Measurements from ENCODE around the gene ANTXR1.

ANTXR1 gene

GRCh38 chr2:69013840-69014821 is 1.2 kb downstream of the ANTXR1 start:
- DNase-seq (ENCODE audit: insufficient read length, low spot score), result no peak
- FAIRE-seq, result no peak
- TF ChIP-seq POLR2A (IDR thresholded peaks at IDR 0.05; ENCODE audit: low read depth, low read length) (no peak), POU2F2 (IDR thresholded peaks at IDR 0.05; ENCODE audit: low read depth, low read length) (no peak), SPI1 (IDR thresholded peaks at IDR 0.05; ENCODE audit: low read depth, low read length) (no peak), PAX5 (IDR thresholded peaks at IDR 0.05; ENCODE audit: insufficient read depth, low read length, severe bottlenecking) (no peak), POLR2AphosphoS5 (IDR thresholded peaks at IDR 0.05; ENCODE audit: low read depth, low read length) (no peak), TAF1 (IDR thresholded peaks at IDR 0.05; ENCODE audit: low read depth, low read length) (no peak)

- FAIRE-seq (no peak), DNase-seq (ENCODE audit: insufficient read length, low spot score) (no peak)
- TF ChIP-seq POU2F2 (IDR thresholded peaks at IDR 0.05; ENCODE audit: low read depth, low read length), result no peak
- no peak for TF ChIP-seq SPI1 (IDR thresholded peaks at IDR 0.05; ENCODE audit: low read depth, low read length)
- no peak for TF ChIP-seq POLR2AphosphoS5 (IDR thresholded peaks at IDR 0.05; ENCODE audit: low read depth, low read length)
- no peak for TF ChIP-seq TAF1 (IDR thresholded peaks at IDR 0.05; ENCODE audit: low read depth, low read length)
- TF ChIP-seq POLR2A (IDR thresholded peaks at IDR 0.05; ENCODE audit: low read depth, low read length), result no peak
- no peak for TF ChIP-seq PAX5 (IDR thresholded peaks at IDR 0.05; ENCODE audit: insufficient read depth, low read length, severe bottlenecking)
Measured at GRCh38 chr2:69017080-69017479, 4.1 kb downstream of the ANTXR1 start.

GRCh38 chr2:69017835-69018234 is 4.9 kb downstream of the ANTXR1 start:
- no peak for TF ChIP-seq POU2F2 (IDR thresholded peaks at IDR 0.05; ENCODE audit: low read depth, low read length)
- no peak for TF ChIP-seq POLR2A (IDR thresholded peaks at IDR 0.05; ENCODE audit: low read depth, low read length)
- TF ChIP-seq TAF1 (IDR thresholded peaks at IDR 0.05; ENCODE audit: low read depth, low read length), result no peak
- no peak for TF ChIP-seq POLR2AphosphoS5 (IDR thresholded peaks at IDR 0.05; ENCODE audit: low read depth, low read length)
- TF ChIP-seq PAX5 (IDR thresholded peaks at IDR 0.05; ENCODE audit: insufficient read depth, low read length, severe bottlenecking), result no peak
- TF ChIP-seq SPI1 (IDR thresholded peaks at IDR 0.05; ENCODE audit: low read depth, low read length), result no peak
- DNase-seq (ENCODE audit: insufficient read length, low spot score) (no peak), FAIRE-seq (no peak)

GRCh38 chr2:69018678-69019095 is 5.7 kb downstream of the ANTXR1 start:
- TF ChIP-seq PAX5 (IDR thresholded peaks at IDR 0.05; ENCODE audit: insufficient read depth, low read length, severe bottlenecking), result no peak
- FAIRE-seq (no peak), DNase-seq (ENCODE audit: insufficient read length, low spot score) (no peak)

- no peak for TF ChIP-seq PAX5 (IDR thresholded peaks at IDR 0.05; ENCODE audit: insufficient read depth, low read length, severe bottlenecking)
- TF ChIP-seq POLR2A (IDR thresholded peaks at IDR 0.05; ENCODE audit: low read depth, low read length), result no peak
- no peak for TF ChIP-seq TAF1 (IDR thresholded peaks at IDR 0.05; ENCODE audit: low read depth, low read length)
- no peak for TF ChIP-seq SPI1 (IDR thresholded peaks at IDR 0.05; ENCODE audit: low read depth, low read length)
- TF ChIP-seq POU2F2 (IDR thresholded peaks at IDR 0.05; ENCODE audit: low read depth, low read length), result no peak
- TF ChIP-seq POLR2AphosphoS5 (IDR thresholded peaks at IDR 0.05; ENCODE audit: low read depth, low read length), result no peak
- FAIRE-seq (no peak), DNase-seq (ENCODE audit: insufficient read length, low spot score) (no peak)
Measured at GRCh38 chr2:69020496-69021426, 7.8 kb downstream of the ANTXR1 start.

GRCh38 chr2:69021727-69022126 is 8.7 kb downstream of the ANTXR1 start:
- FAIRE-seq (no peak), DNase-seq (ENCODE audit: insufficient read length, low spot score) (no peak)
- TF ChIP-seq POU2F2 (IDR thresholded peaks at IDR 0.05; ENCODE audit: low read depth, low read length) (no peak), TAF1 (IDR thresholded peaks at IDR 0.05; ENCODE audit: low read depth, low read length) (no peak), SPI1 (IDR thresholded peaks at IDR 0.05; ENCODE audit: low read depth, low read length) (no peak), POLR2AphosphoS5 (IDR thresholded peaks at IDR 0.05; ENCODE audit: low read depth, low read length) (no peak), POLR2A (IDR thresholded peaks at IDR 0.05; ENCODE audit: low read depth, low read length) (no peak), PAX5 (IDR thresholded peaks at IDR 0.05; ENCODE audit: insufficient read depth, low read length, severe bottlenecking) (no peak)

GRCh38 chr2:69022548-69022947 is 9.6 kb downstream of the ANTXR1 start:
- DNase-seq (ENCODE audit: insufficient read length, low spot score) (no peak), FAIRE-seq (no peak)
- TF ChIP-seq POLR2A (IDR thresholded peaks at IDR 0.05; ENCODE audit: low read depth, low read length) (no peak), POU2F2 (IDR thresholded peaks at IDR 0.05; ENCODE audit: low read depth, low read length) (no peak), TAF1 (IDR thresholded peaks at IDR 0.05; ENCODE audit: low read depth, low read length) (no peak), POLR2AphosphoS5 (IDR thresholded peaks at IDR 0.05; ENCODE audit: low read depth, low read length) (no peak), PAX5 (IDR thresholded peaks at IDR 0.05; ENCODE audit: insufficient read depth, low read length, severe bottlenecking) (no peak), SPI1 (IDR thresholded peaks at IDR 0.05; ENCODE audit: low read depth, low read length) (no peak)

- FAIRE-seq, result no peak
- no peak for DNase-seq (ENCODE audit: insufficient read length, low spot score)
- no peak for TF ChIP-seq POLR2AphosphoS5 (IDR thresholded peaks at IDR 0.05; ENCODE audit: low read depth, low read length)
- TF ChIP-seq POU2F2 (IDR thresholded peaks at IDR 0.05; ENCODE audit: low read depth, low read length), result no peak
- no peak for TF ChIP-seq PAX5 (IDR thresholded peaks at IDR 0.05; ENCODE audit: insufficient read depth, low read length, severe bottlenecking)
- no peak for TF ChIP-seq TAF1 (IDR thresholded peaks at IDR 0.05; ENCODE audit: low read depth, low read length)
- no peak for TF ChIP-seq SPI1 (IDR thresholded peaks at IDR 0.05; ENCODE audit: low read depth, low read length)
- no peak for TF ChIP-seq POLR2A (IDR thresholded peaks at IDR 0.05; ENCODE audit: low read depth, low read length)
Measured at GRCh38 chr2:69023236-69023635, 10.3 kb downstream of the ANTXR1 start.

GRCh38 chr2:69026026-69026425 is 13.0 kb downstream of the ANTXR1 start:
- no peak for DNase-seq (ENCODE audit: insufficient read length, low spot score)
- FAIRE-seq, result peak; percentile 85
- TF ChIP-seq SPI1 (IDR thresholded peaks at IDR 0.05; ENCODE audit: low read depth, low read length), result no peak
- TF ChIP-seq POLR2AphosphoS5 (IDR thresholded peaks at IDR 0.05; ENCODE audit: low read depth, low read length), result no peak
- no peak for TF ChIP-seq POU2F2 (IDR thresholded peaks at IDR 0.05; ENCODE audit: low read depth, low read length)
- TF ChIP-seq TAF1 (IDR thresholded peaks at IDR 0.05; ENCODE audit: low read depth, low read length), result no peak
- TF ChIP-seq POLR2A (IDR thresholded peaks at IDR 0.05; ENCODE audit: low read depth, low read length), result no peak
